DMS53 treated with DMSO at 0.1 percent for 48 hours (cell line): ENCODE results near the gene CASS4.
A peak's percentile ranks its signal among the peaks of the same experiment; 100 is the strongest.

Experiments
- DNase-seq: peaks from one replicate; lab custom pipeline; 2025; ENCODE audit not compliant: unreplicated experiment; lab: John Stamatoyannopoulos, UW

Gene CASS4

GRCh38 chr20:56443654-56444540 lies 31.8 kb downstream of the CASS4 start:
- DNase-seq: no peak

GRCh38 chr20:56445130-56445529 lies 33.1 kb downstream of the CASS4 start:
- no peak for DNase-seq

GRCh38 chr20:56445540-56445939 lies 33.5 kb downstream of the CASS4 start:
- DNase-seq: no peak

DNA sequence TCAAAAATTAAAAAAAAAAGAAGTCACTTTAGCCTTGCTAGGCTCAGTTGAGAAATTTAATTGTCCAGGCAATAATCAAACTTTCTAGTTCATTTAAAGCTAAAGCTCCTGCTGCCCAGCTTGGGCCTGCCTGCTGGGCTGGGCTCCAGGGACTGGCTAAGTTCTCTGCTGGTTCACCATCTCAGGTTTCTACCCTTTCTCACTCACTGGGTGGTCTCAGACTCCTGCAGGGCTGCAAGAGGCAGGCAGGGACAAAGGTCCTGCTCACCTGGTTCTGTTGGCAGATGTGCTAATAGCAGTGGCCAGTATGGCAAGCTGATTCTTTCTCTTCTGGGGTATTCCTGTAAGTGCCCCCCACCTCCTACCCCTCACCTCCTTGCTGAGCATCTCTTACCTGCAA lies 35.2 kb downstream of the CASS4 start:
- DNase-seq: no peak

GRCh38 chr20:56449459-56449858 lies 37.4 kb downstream of the CASS4 start:
- no peak for DNase-seq

DNA sequence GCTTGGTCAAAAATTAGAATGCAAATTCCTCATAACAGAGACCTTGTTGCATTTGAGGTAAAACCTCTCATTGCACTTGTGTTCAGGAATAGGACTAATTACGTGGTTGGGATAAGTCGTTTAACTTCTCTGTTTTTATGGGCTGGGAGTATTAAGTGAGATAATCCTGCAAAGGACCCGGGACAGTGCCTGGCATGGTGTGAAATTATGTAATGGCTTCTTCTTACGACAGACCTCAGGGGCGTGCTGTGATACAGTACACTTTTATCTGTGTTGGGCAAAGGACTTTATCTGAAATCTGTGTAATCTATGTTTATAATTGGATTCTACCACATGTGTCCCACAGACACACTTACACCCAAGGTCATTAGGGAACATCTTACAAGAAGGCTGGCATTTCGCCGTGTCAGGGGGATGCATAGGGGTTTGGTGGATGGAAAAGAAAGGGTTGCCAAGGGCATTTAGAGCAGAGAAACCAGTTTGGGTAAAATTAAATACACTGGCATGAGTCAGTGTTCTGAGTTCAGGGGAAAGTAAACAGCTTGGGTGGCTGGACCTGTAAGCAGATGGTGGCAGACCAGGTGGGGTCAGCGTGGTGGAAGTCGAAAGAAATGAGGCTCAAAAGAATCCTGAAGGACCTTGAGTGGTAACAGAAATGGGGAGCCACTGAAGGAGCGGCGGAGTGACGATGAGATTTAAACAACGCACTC lies 39.2 kb downstream of the CASS4 start:
- DNase-seq: no peak

DNA sequence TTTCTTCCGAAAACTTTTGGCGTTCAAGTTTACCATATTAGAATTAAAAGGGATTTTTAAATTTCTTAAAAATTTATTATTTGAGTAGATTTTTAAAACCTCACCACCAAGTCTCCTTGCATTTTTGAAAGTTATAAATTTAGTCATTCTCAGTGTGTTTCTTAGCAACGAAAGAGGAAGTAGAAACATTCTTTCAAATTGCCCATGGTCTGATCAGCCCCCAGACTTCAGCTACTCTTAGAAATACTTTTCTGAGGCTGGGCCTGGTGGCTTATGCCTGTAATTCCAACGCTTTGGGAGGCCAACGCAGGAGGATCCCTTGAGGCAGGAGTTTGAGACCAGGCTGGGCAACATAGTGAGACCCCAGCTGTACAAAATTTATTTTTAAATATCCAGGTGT lies 41.3 kb downstream of the CASS4 start:
- no peak for DNase-seq

DNA sequence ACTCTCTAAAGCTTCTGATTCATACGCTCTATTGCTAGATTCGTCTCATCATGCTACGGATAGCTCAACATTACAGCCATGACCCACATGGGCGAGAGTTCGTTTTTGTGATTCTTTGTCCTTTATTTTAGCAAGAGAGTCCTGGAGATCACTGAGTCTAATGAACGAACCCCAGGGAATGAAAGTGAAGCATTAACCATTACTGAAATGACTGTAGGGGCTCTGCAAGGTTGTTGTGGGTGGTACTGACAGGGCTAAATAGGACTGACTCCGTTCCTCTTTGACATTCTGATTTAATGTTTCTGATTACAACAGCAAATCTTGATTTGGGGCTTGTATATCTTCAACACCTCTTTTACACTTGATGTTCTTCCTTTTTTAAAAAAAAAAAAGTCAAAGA lies 42.7 kb downstream of the CASS4 start:
- DNase-seq: no peak

DNA sequence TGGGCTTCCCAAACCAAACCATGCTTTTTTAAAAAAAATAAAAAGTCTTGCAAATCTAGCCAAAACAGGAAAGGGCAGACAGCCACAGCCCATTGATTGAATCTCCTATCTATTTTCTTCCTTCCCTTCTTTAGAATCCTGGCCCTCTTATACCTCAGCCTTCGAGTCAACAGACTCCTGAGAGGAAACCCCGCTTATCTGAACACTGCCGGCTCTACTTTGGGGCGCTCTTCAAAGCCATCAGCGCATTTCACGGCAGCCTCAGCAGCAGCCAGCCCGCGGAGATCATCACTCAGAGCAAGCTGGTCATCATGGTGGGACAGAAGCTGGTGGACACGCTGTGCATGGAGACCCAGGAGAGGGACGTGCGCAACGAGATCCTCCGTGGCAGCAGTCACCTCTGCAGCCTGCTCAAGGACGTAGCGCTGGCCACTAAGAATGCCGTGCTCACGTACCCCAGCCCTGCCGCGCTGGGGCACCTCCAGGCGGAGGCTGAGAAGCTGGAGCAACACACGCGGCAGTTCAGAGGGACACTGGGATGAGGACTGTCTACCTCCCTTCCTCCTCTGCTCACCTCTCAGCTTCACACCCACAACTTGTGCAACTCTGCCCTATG lies 46.3 kb downstream of the CASS4 start:
- no peak for DNase-seq

- DNase-seq: no peak
Observed at GRCh38 chr20:56460459-56460858, 48.4 kb downstream of the CASS4 start.

GRCh38 chr20:56461576-56461975 lies 49.5 kb downstream of the CASS4 start:
- DNase-seq: no peak

DNA sequence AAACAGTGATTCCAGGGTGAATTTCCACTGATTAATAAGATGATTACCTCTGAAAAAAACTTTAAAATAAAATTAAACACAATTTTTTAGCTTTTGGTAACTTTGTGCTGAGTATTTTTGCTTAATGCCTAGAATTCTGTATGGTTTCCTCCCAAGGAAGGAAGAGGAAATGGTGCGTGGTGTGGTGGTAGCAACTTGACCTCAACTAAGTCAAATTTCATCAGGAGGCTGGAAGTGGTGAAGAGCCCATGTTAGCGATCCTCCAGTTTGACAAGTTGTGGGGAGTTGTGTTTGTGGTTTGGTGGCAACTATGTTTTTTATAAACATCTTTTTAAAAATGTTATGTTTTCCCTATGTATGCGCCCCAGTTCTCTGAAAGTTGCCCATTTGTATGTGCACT lies 51.4 kb downstream of the CASS4 start:
- DNase-seq: no peak

DNA sequence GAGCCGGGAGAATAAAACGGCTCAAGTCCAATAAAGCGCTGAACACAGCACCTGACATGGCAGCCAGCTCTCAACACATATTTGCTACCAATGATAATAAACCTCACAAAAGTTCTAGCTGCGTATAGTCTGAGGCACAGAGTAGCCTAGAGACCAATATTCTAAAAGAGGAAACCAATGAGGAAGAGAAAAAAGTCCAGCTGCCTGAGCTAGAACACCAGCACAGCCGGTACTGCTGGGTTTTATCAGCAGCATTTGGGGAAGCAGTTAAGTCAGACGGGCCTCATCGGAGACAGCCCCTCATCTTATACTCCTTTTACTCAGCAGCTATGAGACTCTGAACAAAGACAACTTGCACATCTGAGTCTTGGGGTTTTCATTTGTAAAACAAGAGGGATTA lies 53.9 kb downstream of the CASS4 start:
- DNase-seq: no peak

DNA sequence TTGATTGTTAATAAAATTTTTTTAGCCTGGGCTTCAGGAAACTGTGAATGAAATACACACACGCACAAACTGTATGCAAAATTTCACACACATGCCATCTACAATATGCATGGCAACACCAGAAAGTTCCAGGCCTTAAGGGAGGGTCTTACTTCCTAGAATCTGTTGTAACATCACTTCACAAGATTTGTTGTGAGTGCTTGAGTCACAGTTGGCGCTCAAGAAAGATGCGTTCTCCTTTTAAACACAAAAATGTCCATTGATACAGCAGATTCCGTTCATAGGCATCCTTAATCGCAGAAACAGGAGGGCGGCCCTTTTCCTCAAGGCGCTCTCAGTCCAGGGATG lies 55.9 kb downstream of the CASS4 start:
- no peak for DNase-seq

DNA sequence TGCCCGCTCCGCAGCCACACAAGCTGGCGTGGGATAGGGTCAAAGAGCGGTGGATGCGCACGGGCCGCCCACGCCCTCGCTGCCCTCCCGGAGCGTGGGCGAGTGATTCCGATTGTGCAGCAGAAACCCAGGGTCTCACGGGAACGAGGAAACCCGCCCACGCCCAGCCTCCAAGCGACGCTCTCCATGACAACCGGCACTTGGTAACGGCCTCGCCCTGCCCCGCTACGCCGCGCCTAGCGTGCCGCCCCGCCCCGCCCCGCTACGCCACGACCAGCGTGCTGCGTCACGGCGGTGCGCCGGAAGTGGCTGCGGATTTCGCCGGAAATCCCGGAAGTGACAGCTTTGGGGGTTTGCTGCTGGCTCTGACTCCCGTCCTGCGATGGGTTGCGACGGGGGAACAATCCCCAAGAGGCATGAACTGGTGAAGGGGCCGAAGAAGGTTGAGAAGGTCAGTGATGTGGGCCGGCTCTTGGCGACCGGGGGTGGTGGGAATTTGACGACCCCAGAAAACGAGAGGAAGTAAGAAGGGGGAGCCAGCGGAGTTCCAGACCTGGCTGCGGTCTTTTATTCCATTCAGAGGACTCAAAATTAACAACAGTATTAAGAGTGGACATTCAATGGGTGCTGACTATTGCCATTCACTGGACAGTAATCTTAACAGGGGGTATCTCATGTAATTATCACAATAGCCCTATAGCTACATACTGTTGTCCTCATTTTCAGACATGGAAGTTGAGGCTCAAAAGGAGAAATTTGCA lies 56.4 kb downstream of the CASS4 start, which contains the start of gene RTF2:
Gene RTF2 (plus strand): TSS at position 312 of the 761 bp plus-strand sequence. CDS start 71 bp downstream, at position 383.
- DNase-seq: peak; percentile 41

GRCh38 chr20:56469077-56469449 lies 57.0 kb downstream of the CASS4 start:
- DNase-seq: no peak

- DNase-seq: no peak
Observed at GRCh38 chr20:56483970-56484369, 71.9 kb downstream of the CASS4 start.

- DNase-seq: no peak
Observed at GRCh38 chr20:56487216-56487615, 75.2 kb downstream of the CASS4 start.

GRCh38 chr20:56488566-56488965 lies 76.5 kb downstream of the CASS4 start:
- DNase-seq: no peak

- no peak for DNase-seq
Observed at GRCh38 chr20:56501116-56501515, 89.1 kb downstream of the CASS4 start.

- no peak for DNase-seq
Observed at GRCh38 chr20:56503916-56504315, 91.9 kb downstream of the CASS4 start.
